22Rv1 (cell line): ENCODE measurements around the gene IL1R2.

Source experiments
- CTCF ChIP-seq: fragments of 450-650 bp; IDR thresholded peaks from 2 replicates; pipeline ENCODE4 v1.5.1; 2017; ENCODE audit warnings: mild to moderate bottlenecking
- ZFX ChIP-seq: fragments of 450-650 bp; IDR thresholded peaks from 2 replicates; pipeline ENCODE4 v1.6.1; 2017; ENCODE audit warnings: antibody characterized with exemption, borderline replicate concordance

GRCh38 chr2:102072741-102073140 is 81.0 kb downstream of the IL1R2 start:
- TF ChIP-seq CTCF (no peak), ZFX (no peak)
